ENCODE data around the gene UBN1. TPM values are rescaled to one million over a fixed set of nuclear protein-coding genes. Genes with fewer than 3 reads are reported as not detected.

UBN1 gene
- total RNA-seq, 1 donor from 2014 or later = 44.2 TPM

GRCh38 chr16:4910828-4911227, 63.5 kb downstream of the UBN1 start:
- Mint-ChIP-seq H3K9me3 (no peaks in the 10 kb centered on the region), H3K36me3 (ENCODE audit: low read depth) (no peaks in the 10 kb centered on the region), H3K27ac (ENCODE audit: unreplicated experiment) (no peak overlapping the region), H3K27me3 (ENCODE audit: low read depth) (no peaks in the 10 kb centered on the region), H3K4me1 (no peaks in the 10 kb centered on the region), H3K4me3 (no peak overlapping the region)
- DNase-seq (ENCODE audit: low read depth, low spot score) = no peak
- TF ChIP-seq CTCF (conservative IDR thresholded peaks at IDR 0.05) = no peak

GRCh38 chr16:4911970-4912386, 64.7 kb downstream of the UBN1 start:
- Mint-ChIP-seq H3K4me3 (no peak overlapping the region), H3K27me3 (ENCODE audit: low read depth) (no peaks in the 10 kb centered on the region), H3K27ac (ENCODE audit: unreplicated experiment) (no peak overlapping the region), H3K4me1 (no peaks in the 10 kb centered on the region), H3K36me3 (ENCODE audit: low read depth) (no peaks in the 10 kb centered on the region), H3K9me3 (no peaks in the 10 kb centered on the region)
- DNase-seq (ENCODE audit: low read depth, low spot score) = no peak
- no peak for TF ChIP-seq CTCF (conservative IDR thresholded peaks at IDR 0.05)

GRCh38 chr16:4913130-4913773, 66.0 kb downstream of the UBN1 start:
- Mint-ChIP-seq H3K27ac (ENCODE audit: unreplicated experiment) (no peak overlapping the region), H3K4me1 (no peaks in the 10 kb centered on the region), H3K27me3 (ENCODE audit: low read depth) (peaks cover 3% of the 10 kb centered on the region), H3K9me3 (no peaks in the 10 kb centered on the region), H3K4me3 (no peak overlapping the region), H3K36me3 (ENCODE audit: low read depth) (no peaks in the 10 kb centered on the region)
- DNase-seq (ENCODE audit: low read depth, low spot score) = no peak
- TF ChIP-seq CTCF (conservative IDR thresholded peaks at IDR 0.05) = no peak

GRCh38 chr16:4913774-4914525, 66.7 kb downstream of the UBN1 start:
- Mint-ChIP-seq H3K9me3 (no peaks in the 10 kb centered on the region), H3K4me1 (no peaks in the 10 kb centered on the region), H3K27me3 (ENCODE audit: low read depth) (peaks cover 3% of the 10 kb centered on the region), H3K4me3 (no peak overlapping the region), H3K27ac (ENCODE audit: unreplicated experiment) (no peak overlapping the region), H3K36me3 (ENCODE audit: low read depth) (no peaks in the 10 kb centered on the region)
- DNase-seq (ENCODE audit: low read depth, low spot score) = no peak
- no peak for TF ChIP-seq CTCF (conservative IDR thresholded peaks at IDR 0.05)

GRCh38 chr16:4914528-4915225, 67.4 kb downstream of the UBN1 start:
- Mint-ChIP-seq H3K36me3 (ENCODE audit: low read depth) (no peaks in the 10 kb centered on the region), H3K27me3 (ENCODE audit: low read depth) (peaks cover 3% of the 10 kb centered on the region), H3K27ac (ENCODE audit: unreplicated experiment) (no peak overlapping the region), H3K4me3 (no peak overlapping the region), H3K4me1 (no peaks in the 10 kb centered on the region), H3K9me3 (no peaks in the 10 kb centered on the region)
- TF ChIP-seq CTCF (conservative IDR thresholded peaks at IDR 0.05) = no peak
- DNase-seq (ENCODE audit: low read depth, low spot score) = no peak
